WI38 (cell line): Measurements from ENCODE around the gene STAMBPL1.

ENCODE experiments used
- H3K4me3 ChIP-seq: 2 replicates; pipeline ENCODE4 v1.5.1; 2011; ENCODE audit warnings: low read depth, mild to moderate bottlenecking, control low read depth, low read length
- CTCF ChIP-seq: IDR thresholded peaks from 2 replicates; pipeline ENCODE4 v1.5.1; 2012; ENCODE audit warnings: low read depth, mild to moderate bottlenecking, control low read depth, low read length

Gene STAMBPL1

DNA sequence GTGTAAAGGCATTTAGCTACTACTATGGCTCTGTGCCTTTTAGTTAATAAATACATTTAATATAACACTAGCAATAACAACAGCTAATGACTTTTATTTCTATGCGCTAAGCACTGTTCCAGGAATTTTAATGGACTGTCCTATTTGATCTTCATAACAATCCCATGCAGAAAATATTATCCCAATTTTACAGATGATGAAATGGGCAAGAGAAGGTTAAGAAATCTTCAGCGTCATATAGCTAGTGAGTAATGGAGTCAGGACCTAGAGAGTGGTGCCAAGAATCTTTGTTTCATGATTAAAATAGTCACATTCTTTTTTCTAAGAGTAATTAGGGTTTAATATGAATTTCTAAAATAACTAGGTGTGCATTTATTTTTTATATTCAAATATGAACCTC is 40.2 kb downstream of the STAMBPL1 start:
- no peak overlapping the region for H3K4me3 ChIP-seq
- TF ChIP-seq CTCF, result no peak

DNA sequence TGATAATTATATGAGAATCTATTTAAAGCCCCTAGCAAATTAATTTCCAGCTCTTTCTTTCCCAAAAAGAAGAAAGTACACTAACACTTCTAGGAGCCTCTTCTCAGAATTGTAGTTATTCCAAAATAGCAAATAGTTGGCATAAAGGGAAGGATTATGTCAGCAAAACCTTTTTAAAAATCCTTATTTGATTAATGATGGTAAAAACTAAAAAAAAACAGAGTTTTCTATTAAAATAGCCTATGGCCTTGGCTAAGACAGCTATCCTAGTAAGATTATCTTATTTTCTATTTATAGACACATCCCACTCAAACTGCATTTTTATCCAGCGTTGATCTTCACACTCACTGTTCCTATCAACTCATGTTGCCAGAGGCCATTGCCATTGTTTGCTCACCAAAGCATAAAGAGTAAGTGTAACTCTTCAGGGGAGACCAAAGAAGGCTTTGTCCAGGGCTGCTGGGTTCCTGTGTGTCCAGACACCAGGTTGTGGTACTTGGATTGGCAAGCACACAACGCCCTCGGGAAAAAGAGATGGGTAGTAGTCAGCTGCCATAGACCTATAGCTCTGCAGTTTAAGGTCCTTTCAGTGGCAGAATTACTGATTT is 41.0 kb downstream of the STAMBPL1 start:
- no peak for TF ChIP-seq CTCF
- no peak overlapping the region for H3K4me3 ChIP-seq

- H3K4me3 ChIP-seq, result no peak overlapping the region
- no peak for TF ChIP-seq CTCF
Observed at GRCh38 chr10:88922041-88922440, 42.0 kb downstream of the STAMBPL1 start.

DNA sequence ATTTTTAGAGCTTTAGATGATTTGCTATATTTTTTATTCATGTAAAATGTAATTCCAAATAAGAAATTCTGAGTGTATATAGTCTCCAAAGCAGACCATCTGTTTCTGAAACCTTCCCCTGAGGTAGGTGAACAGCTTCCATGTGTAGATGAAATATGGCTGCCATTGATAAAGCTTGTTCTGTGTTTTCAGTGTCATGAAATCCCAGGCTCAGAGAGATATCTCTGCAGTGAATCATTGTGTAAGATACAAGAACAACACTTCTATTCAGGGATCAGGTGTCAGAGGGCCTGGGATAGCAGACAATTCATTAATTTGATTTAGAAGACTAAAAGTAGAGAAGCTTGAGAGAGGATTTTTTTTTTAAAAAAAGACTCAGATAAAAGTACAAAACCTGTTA is 43.5 kb downstream of the STAMBPL1 start:
- no peak for TF ChIP-seq CTCF
- no peak overlapping the region for H3K4me3 ChIP-seq

DNA sequence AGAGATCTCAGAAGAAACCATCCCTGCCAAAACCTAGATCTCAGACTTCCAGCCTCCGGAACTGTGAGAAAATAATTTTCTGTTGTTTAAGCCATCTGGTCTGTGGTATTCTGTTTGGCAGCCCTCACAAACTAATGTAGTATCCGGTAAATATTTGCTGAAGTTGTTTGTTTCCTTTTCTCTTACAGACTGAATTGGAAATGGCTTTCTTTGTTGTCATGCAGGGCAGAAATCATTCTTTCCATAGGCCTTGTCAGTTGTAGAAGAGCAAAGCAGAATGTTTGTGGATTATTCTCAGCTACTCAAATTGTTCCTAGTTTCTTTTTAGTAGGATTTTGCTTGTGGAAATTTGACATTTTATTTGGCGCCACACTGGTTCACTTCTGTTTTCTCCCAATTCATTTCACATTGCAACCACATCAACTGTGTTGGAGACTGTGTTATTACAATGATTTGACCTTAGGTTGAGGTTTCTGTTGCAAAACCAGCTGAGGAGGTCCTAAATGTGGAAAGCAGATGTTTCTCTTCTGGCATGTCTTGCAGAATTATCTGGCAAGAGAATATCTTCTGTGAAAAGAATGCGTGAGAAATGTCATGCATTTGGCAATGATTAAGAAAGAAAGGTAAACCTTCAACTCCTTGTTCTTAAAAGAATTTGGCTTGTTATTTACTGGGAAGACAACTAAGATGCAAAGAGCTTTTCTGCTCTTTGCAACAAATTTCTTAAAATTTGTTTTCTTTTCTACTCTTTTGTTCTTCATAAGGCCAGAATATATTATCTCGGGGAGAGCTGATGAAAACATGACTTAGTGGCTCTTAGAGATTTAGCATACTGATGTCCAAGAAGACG is 46.7 kb downstream of the STAMBPL1 start:
- H3K4me3 ChIP-seq, result no peak overlapping the region
- TF ChIP-seq CTCF, result no peak

DNA sequence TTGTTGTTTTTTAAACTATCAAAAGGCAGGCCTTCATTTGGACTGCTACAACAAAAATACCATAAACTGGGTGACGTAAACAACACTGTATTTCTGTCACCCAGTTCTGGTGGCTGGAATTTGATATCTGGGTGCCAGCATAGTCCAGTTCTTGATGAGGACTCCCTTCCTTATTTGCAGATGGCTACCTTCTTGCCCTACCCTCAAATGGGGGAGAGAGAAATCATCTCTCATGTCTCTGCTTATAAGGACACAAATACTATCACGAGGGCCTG is 47.3 kb downstream of the STAMBPL1 start:
- no peak for TF ChIP-seq CTCF
- no peak overlapping the region for H3K4me3 ChIP-seq

DNA sequence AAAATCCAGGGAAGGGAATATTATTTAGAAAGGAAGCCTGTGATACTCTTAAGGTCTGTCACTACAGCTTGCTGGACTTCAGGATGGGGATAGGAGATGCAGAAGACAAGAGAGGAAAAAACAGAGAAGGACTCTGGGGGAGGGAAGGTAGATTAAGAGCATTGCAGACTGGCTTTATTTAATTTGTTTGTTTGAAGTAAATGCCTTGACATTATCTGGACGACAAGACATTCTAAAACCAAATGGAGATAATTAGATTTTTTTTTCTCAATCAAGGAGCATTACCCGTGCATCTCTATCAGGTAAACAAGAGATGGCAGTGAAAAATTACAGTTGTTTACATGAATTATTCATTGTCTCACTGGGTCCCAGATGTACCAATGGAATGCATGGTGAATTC is 48.2 kb downstream of the STAMBPL1 start:
- H3K4me3 ChIP-seq, result no peak overlapping the region

More for the DNA sequence above, 48.2 kb downstream of the STAMBPL1 start:
- TF ChIP-seq CTCF, result no peak
